Upper lobe of left lung (tissue), 6 donors: ENCODE data around the gene HIVEP3. TPM values are rescaled to one million over a fixed set of nuclear protein-coding genes. Genes with fewer than 3 reads are reported as not detected.

Experiments used
- ATAC-seq, 2 donors: fragments of 200-7000 bp; cut with Tn5 transposase; one replicate each; pipeline ENCODE4 v1.9.1; 2022; ENCODE audit warnings: mild to moderate bottlenecking in 2 of 2, moderate library complexity in 2 of 2; ENCODE audit not compliant: low FRiP score in 2 of 2
- DNase-seq, 2 donors: peaks; one replicate each; pipeline ENCODE4 v3.0.0-alpha.2; 2019 to 2020
- H3K27ac ChIP-seq, 4 donors: fragments of 200-600 bp; sonication (generic); one replicate each; pipeline ENCODE4 v1.5.1; 2016 to 2019
- H3K27me3 ChIP-seq, 4 donors: fragments of 200-600 bp; sonication (generic); one replicate each; pipeline ENCODE4 v1.5.1; 2017 to 2019
- H3K36me3 ChIP-seq, 4 donors: fragments of 200-600 bp; sonication (generic); one replicate each; pipeline ENCODE4 v1.5.1; 2016 to 2019
- H3K4me1 ChIP-seq, 4 donors: fragments of 200-600 bp; sonication (generic); one replicate each; pipeline ENCODE4 v1.5.1; 2018 to 2019
- H3K4me3 ChIP-seq, 4 donors: fragments of 200-600 bp; sonication (generic); one replicate each; pipeline ENCODE4 v1.5.1; 2017 to 2019; ENCODE audit warnings: mild to moderate bottlenecking in 2 of 4, moderate library complexity in 1 of 4
- H3K9me3 ChIP-seq, 4 donors: fragments of 200-600 bp; sonication (generic); one replicate each; pipeline ENCODE4 v1.5.1; 2018 to 2019
- CTCF ChIP-seq, 6 experiments: fragments of 450-650 bp in 4 of 6; fragments of 200-600 bp in 2 of 6; sonication (generic) in 2 of 6; IDR thresholded peaks; one replicate each; pipeline ENCODE4 v1.5.1; 2016 to 2019; ENCODE audit warnings: antibody characterized with exemption in 6 of 6
- EP300 ChIP-seq, 4 donors: sonication (generic); formaldehyde crosslinking; IDR thresholded peaks; one replicate each; pipeline ENCODE4 v1.5.1; 2017; ENCODE audit warnings: antibody characterized with exemption in 4 of 4, control low read depth in 2 of 4
- POLR2A ChIP-seq, 4 donors: fragments of 450-650 bp; IDR thresholded peaks; one replicate each; pipeline ENCODE4 v1.5.1; 2016 to 2017; ENCODE audit warnings: antibody characterized with exemption in 4 of 4, mild to moderate bottlenecking in 2 of 4
- POLR2AphosphoS5 ChIP-seq, 2 donors: sonication (generic); formaldehyde crosslinking; IDR thresholded peaks; one replicate each; pipeline ENCODE4 v1.5.1; 2017; ENCODE audit warnings: antibody characterized with exemption in 2 of 2
- WGBS, 2 donors: methylation state at CpG; one replicate each; pipeline ENCODE4 v1.1.5; 2017 to 2018; 5-methylcytosine and 5-hydroxymethylcytosine counted together
- total RNA-seq, 6 donors: library from RNA; depleted of rRNA in 4 of 6; stranded (reverse); fragments of >200 nt in 4 of 6; gene quantifications; one replicate each; pipeline versions ENCODE4 v1.1.0 to v1.2.1, GENCODE V29; 2016 to 2021
- donor health status: DM: no; HTN: no; CAD: no; lungs with moderate emphysema.
- donor health status: DM: no; HTN: yes; CAD: no; lungs with severe emphysema.

HIVEP3 gene
- total RNA-seq, 6 donors from 2014 or later: 9.7 to 23.0 (median 11.6) TPM

- TF ChIP-seq POLR2A (IDR thresholded peaks at IDR 0.05) (no peak), POLR2AphosphoS5 (IDR thresholded peaks at IDR 0.05) (no peak), CTCF (IDR thresholded peaks at IDR 0.05) (no peak), EP300 (IDR thresholded peaks at IDR 0.05) (no peak)
- no peak overlapping the region for H3K27ac ChIP-seq
- no peaks in the 10 kb centered on the region for H3K27me3 ChIP-seq
- peaks cover 0 to 12% (median 0%) of the 10 kb centered on the region in 4 donors for H3K36me3 ChIP-seq
- no peak for DNase-seq
- 93 to 100% methylated on average over 1 to 9 of the region's 10 CpGs for WGBS, 2 donors
- H3K9me3 ChIP-seq: no peaks in the 10 kb centered on the region
- H3K4me3 ChIP-seq: no peak overlapping the region
- no peaks in the 10 kb centered on the region for H3K4me1 ChIP-seq
- no peak for ATAC-seq
Observed at GRCh38 chr1:41582004-41582325, 336.8 kb downstream of the HIVEP3 start.

- no peaks in the 10 kb centered on the region for H3K4me1 ChIP-seq
- peaks cover 0 to 12% (median 0%) of the 10 kb centered on the region in 4 donors for H3K36me3 ChIP-seq
- H3K27me3 ChIP-seq: no peaks in the 10 kb centered on the region
- no peak for ATAC-seq
- 92 to 94% methylated on average over 14 to 19 of the region's 19 CpGs for WGBS, 2 donors
- no peak for TF ChIP-seq POLR2AphosphoS5 (IDR thresholded peaks at IDR 0.05)
- no peak for TF ChIP-seq POLR2A (IDR thresholded peaks at IDR 0.05)
- no peak for TF ChIP-seq CTCF (IDR thresholded peaks at IDR 0.05)
- no peak for TF ChIP-seq EP300 (IDR thresholded peaks at IDR 0.05)
- DNase-seq: peak in 1 of 2 donors; percentile 49
- H3K4me3 ChIP-seq: no peak overlapping the region
- no peak overlapping the region for H3K27ac ChIP-seq
- no peaks in the 10 kb centered on the region for H3K9me3 ChIP-seq
Observed at GRCh38 chr1:41581216-41582003, 337.3 kb downstream of the HIVEP3 start.

GRCh38 chr1:41580520-41581172 is 338.1 kb downstream of the HIVEP3 start:
- no peak overlapping the region for H3K27ac ChIP-seq
- H3K4me3 ChIP-seq: no peak overlapping the region
- no peaks in the 10 kb centered on the region for H3K4me1 ChIP-seq
- TF ChIP-seq POLR2A (IDR thresholded peaks at IDR 0.05) (no peak), CTCF (IDR thresholded peaks at IDR 0.05) (no peak), POLR2AphosphoS5 (IDR thresholded peaks at IDR 0.05) (no peak), EP300 (IDR thresholded peaks at IDR 0.05) (no peak)
- 76% methylated on average over 5 to 7 of the region's 7 CpGs for WGBS, 2 donors
- no peaks in the 10 kb centered on the region for H3K27me3 ChIP-seq
- DNase-seq (no peak), ATAC-seq (no peak)
- H3K9me3 ChIP-seq: no peaks in the 10 kb centered on the region
- H3K36me3 ChIP-seq: peaks cover 0 to 12% (median 0%) of the 10 kb centered on the region in 4 donors

- 87 to 91% methylated on average over 6 of the region's 6 CpGs for WGBS, 2 donors
- no peak for DNase-seq
- no peak for ATAC-seq
- Histone ChIP-seq H3K27me3 (no peaks in the 10 kb centered on the region), H3K36me3 (peaks cover 0 to 11% (median 0%) of the 10 kb centered on the region in 4 donors), H3K9me3 (no peaks in the 10 kb centered on the region), H3K4me1 (no peaks in the 10 kb centered on the region), H3K4me3 (no peak overlapping the region), H3K27ac (no peak overlapping the region)
- TF ChIP-seq EP300 (IDR thresholded peaks at IDR 0.05): no peak
- TF ChIP-seq CTCF (IDR thresholded peaks at IDR 0.05): no peak
- TF ChIP-seq POLR2AphosphoS5 (IDR thresholded peaks at IDR 0.05): no peak
- no peak for TF ChIP-seq POLR2A (IDR thresholded peaks at IDR 0.05)
Observed at GRCh38 chr1:41580021-41580420, 338.7 kb downstream of the HIVEP3 start.
